NCI-H187 treated with DMSO at 0.1 percent for 48 hours (cell line): ENCODE measurements around the gene EIF4H.
"Not testable (repeated sequence)": the region's sequence is repeated elsewhere in the genome, so short reads cannot be mapped to it uniquely, and the experiment has no call there.

Source experiments
- DNase-seq: peaks from one replicate; lab custom pipeline; 2025; lab: John Stamatoyannopoulos, UW

The EIF4H gene

GRCh38 chr7:74175340-74175739 is 1.2 kb downstream of the EIF4H start:
- DNase-seq: no peak

GRCh38 chr7:74176555-74176954 is 2.4 kb downstream of the EIF4H start:
- no peak for DNase-seq

DNA sequence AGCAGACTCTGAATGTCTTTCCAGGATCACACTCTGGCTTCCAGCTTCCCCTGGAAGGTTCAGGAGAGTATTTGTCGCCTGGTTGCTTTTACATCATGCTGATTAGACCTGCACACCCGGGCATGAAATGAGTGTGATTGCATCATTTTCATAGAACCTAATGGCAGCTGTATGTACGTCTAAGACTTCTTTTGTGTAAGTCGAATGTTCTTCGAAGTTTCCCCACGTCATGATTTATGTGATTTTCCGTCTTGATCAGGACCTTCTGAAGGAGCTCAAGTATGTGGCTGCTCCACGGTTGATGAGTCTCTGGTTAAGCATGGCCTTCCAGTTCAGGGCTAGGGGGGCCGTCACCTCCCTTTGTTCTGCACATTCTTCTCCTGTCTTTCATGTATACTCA is 4.5 kb downstream of the EIF4H start:
- no peak for DNase-seq

GRCh38 chr7:74179935-74180604 is 5.9 kb downstream of the EIF4H start:
- DNase-seq: no peak

DNA sequence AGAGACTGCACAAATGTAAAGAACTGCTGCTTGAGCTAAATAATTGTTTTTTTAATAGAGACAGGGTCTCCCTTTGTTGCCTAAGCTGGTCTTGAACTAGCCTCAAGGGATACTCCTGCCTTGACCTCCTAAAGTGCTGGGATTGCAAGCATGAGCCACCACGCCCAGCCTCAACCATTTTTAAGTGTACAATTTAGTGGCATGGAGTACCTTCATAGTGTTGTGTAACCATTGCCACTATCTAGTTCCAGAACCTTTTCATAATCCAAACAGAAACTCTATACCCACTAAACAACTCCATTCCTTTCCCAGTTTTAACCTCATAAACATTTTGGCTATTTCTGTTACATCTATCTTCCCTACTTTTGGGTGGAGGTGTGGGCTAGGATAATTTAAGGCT is 6.7 kb downstream of the EIF4H start:
- no peak for DNase-seq

DNA sequence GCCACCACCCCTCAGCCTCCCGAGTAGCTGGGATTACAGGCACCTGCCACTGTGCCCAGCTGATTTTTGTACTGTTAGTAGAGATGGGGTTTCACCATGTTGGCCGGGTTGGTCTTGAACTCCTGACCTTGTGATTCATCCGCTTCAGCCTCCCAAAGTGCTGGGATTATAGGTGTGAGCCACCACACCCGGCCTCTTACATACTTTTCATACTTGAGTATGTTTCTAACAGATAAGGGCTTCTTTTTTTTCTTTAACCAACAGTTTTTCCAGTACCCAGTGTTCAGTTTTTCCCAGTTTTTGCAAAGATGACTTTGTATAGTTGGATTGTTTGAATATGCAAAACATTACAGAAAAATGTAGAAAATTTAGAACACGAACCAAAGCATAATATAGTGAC is 7.7 kb downstream of the EIF4H start:
- no peak for DNase-seq

GRCh38 chr7:74182453-74183090 is 8.4 kb downstream of the EIF4H start:
- DNase-seq: no peak

GRCh38 chr7:74183142-74183541 is 9.0 kb downstream of the EIF4H start:
- DNase-seq: no peak

GRCh38 chr7:74183653-74184450 is 9.7 kb downstream of the EIF4H start:
- no peak for DNase-seq

DNA sequence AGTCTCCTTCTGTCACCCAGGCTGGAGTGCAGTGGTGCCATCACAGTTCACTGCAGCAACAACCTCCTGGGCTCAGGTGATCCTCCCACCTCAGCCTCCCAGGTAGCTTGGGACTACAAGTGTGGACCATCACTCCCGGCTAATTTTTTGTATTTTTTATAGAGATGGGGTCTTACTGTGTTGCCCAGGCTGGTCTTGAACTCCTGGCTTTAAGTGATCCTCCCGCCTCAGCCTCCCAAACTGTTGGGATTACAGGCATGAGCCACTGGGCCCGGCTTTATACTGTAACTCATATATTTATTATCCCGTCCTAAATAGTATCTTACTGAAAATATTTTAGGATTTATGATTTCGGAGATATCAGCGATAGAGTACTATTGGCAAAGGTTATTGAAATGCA is 10.9 kb downstream of the EIF4H start:
- no peak for DNase-seq

DNA sequence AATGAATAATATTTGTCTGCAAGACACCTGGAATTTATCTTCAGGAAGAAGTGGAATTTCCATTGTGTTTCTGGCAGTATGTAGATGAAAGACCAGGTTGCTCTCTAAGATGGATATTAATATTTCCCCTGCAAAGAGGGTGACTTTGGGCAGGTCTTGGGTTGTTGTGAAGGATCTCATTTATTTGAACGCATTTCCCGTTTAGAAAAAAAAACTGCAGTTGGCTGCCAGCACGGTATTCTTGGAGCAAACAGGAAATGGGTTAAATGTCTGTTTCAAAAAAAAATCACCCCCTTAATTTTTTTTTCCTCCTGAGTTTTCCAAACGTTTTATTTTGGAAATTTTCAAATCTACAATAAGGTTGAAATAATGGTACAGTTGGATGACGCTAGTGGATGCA is 11.5 kb downstream of the EIF4H start:
- no peak for DNase-seq

DNA sequence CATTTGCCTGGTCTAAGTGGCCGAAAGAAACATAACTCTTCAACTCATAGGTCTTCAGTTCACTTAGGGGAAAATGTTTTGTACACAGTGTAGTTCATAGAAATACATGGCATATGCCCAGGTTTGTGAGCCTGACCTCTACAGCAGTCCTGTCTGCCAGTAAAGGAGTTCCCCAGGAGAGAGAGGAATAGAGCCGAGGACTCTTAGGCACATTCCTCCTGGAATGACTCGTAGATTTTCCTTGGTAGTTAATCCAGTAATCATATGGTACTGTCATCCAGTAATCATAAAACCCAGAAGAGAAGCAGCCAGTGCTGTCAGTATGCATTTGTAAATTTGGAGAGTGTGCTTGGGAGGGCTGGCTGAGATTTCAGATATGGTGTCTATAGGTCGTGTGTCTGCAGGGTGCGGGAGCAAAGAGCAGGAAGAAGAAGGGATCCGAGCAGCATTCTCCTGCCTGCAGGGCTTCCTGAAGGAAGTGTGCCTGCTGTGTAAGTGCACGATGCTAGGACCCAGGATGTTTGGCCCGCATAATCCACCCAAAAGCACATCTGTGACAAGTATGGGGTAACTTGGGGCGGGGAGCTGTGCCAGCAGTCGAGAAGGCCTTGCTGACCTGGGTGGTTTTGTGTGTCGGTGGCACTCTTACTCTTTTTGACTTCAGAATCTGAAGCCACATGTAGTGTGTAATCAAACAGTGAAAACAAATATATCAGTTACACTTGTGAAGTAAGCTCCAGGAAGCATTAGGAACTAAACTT is 13.9 kb downstream of the EIF4H start:
- no peak for DNase-seq

GRCh38 chr7:74190259-74190658 is 16.1 kb downstream of the EIF4H start:
- no peak for DNase-seq

GRCh38 chr7:74191231-74191630 is 17.1 kb downstream of the EIF4H start:
- DNase-seq: no peak

GRCh38 chr7:74193054-74193453 is 18.9 kb downstream of the EIF4H start:
- peak; percentile 81 for DNase-seq

DNA sequence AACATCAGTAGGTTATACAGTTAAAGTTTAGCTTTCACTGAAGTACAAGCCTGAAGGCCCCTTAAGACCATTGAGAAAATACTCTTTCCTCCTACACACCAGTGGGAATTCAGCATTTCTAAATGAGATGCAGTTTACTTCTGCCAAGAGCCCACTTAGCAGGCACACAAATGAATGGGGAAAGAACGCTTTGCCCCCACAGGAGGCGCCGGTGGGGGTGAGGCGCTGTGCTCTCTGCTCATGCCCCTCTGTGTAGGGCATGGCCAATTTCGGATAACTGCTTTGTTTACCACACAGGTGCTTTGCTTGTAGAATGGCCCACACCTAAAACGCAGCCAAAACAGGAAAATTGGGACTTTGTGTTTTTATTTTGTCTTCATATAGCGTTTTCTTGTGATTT is 19.8 kb downstream of the EIF4H start:
- DNase-seq: no peak

DNA sequence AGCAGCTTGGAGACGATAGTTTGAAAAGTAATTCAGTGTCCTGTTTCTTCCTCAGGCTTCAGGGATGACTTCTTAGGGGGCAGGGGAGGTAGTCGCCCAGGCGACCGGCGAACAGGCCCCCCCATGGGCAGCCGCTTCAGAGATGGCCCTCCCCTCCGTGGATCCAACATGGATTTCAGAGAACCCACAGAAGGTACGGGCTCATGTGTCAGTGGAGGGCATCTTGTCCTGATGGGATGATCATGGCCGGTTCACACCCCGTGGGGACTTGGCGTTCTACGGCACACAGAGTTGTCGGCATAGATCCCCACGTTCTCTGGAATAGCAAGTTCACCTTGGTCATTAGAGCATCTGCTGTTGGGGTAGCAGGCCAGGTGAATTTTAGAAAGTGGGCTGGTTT is 20.5 kb downstream of the EIF4H start:
- DNase-seq: no peak

DNA sequence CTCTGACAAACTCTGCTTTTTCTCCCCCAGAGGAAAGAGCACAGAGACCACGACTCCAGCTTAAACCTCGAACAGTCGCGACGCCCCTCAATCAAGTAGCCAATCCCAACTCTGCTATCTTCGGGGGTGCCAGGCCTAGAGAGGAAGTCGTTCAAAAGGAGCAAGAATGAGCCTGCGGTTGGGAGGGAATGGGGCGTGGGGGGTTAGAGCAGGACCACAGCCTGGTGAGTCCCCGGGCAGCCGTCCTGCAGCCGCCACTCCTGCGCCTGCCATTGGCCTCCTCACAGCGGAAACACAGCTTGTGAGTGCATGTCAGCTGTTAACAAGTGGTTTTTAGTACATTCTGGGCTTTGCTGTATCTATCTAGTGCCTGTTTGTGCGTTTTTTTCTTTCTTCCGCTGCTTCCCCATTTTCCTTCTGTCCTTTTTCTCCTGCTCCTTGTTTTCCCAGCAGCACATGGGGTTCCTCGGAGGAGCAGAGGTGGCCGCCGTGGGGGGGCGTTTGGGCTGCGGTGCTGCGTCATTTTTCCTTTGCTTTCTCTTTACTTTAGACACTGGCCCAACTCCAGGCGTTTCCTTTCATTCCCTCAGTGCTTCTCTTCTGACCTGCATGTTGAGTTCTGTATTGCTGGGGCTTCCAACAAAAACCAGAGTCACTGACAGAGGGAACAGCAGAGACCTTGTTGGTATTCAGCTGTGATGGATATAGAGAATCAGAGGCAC is 21.1 kb downstream of the EIF4H start:
- not testable (repeated sequence) for DNase-seq

GRCh38 chr7:74195968-74196654 is 22.0 kb downstream of the EIF4H start:
- not testable (repeated sequence) for DNase-seq

GRCh38 chr7:74197449-74198124 is 23.4 kb downstream of the EIF4H start:
- DNase-seq: no peak
